ENCODE results near the gene NR6A1.

The NR6A1 gene

DNA sequence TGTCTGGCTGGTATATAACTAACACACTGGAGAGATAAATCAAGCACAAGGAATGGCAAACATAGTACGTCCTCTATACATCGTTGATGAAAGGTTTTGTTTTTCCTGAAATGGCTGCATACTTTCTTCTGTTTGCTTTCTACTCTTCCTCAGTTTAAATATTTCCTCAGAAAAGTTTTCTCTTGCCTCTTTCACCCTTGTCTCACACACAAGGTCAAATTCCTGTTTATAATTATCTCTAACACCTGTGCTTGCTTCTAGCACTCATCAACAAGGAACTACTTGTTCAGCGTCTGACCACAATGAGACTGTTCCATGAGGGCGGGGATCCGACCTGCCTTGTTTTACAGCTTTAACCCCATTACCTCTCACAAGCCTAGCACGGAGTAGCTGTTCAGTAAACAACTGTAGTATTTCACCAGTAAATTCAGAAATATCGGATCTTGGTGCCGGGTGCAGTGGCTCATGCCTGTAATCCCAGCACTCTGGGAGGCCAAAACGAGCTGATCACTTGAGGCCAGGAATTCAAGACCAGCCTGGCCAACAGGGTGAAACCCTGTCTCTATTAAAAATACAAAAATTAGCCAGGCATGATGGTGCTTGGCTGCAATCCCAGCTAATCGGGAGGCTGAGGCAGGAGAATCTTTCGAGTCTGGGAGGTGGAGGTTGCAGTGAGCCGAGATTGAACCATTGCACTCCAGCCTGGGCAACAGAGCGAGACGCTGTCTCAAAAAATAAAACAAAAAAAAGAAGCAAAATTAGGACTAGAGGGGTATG, 37.0 kb downstream of the NR6A1 start:
- no peak overlapping the region for H3K27ac ChIP-seq
- TF ChIP-seq ZFX (IDR thresholded peaks at IDR 0.05; ENCODE audit: borderline replicate concordance), result no peak
- TF ChIP-seq, protein P1, sequence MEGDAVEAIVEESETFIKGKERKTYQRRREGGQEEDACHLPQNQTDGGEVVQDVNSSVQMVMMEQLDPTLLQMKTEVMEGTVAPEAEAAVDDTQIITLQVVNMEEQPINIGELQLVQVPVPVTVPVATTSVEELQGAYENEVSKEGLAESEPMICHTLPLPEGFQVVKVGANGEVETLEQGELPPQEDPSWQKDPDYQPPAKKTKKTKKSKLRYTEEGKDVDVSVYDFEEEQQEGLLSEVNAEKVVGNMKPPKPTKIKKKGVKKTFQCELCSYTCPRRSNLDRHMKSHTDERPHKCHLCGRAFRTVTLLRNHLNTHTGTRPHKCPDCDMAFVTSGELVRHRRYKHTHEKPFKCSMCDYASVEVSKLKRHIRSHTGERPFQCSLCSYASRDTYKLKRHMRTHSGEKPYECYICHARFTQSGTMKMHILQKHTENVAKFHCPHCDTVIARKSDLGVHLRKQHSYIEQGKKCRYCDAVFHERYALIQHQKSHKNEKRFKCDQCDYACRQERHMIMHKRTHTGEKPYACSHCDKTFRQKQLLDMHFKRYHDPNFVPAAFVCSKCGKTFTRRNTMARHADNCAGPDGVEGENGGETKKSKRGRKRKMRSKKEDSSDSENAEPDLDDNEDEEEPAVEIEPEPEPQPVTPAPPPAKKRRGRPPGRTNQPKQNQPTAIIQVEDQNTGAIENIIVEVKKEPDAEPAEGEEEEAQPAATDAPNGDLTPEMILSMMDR (IDR thresholded peaks at IDR 0.05), result no peak

DNA sequence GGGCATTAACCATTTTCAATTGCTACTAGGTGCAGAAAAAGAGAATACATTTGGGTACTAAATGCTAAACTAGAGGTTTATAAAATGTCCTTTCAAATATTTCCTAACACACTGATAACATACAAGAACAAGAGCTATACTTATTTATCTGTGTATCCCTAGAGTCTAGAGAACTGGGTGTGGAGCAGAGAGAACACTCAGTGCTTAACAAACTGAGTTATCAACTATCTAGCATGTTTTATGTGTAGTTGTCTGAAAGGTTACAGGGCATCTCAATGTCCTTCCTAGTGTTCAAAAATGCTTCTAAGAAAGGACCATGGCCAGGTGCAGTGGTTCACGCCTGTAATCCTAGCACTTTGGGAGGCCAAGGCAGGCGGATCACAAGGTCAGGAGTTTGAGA, 40.3 kb downstream of the NR6A1 start:
- TF ChIP-seq, protein P1 (IDR thresholded peaks at IDR 0.05), result no peak
- TF ChIP-seq ZFX (IDR thresholded peaks at IDR 0.05; ENCODE audit: borderline replicate concordance), result no peak

DNA sequence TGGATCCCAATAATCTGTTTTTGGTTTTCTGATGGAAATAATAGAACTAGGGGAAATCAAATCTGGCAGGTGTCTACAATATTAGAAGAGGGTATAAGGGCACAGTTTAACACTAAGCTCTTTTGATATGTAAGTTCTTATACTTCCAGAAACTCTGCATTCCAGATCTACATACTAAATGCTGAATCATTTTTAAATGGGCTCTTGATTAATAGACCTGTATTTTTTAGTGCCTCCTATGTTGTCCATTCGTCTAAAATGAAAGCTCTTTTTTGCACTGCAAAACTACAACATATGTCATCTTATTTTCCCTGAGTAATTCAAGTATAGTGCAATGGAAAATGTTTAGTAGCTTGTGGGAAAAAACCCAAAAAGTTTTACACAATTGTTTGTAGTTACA, 44.2 kb downstream of the NR6A1 start:
- TF ChIP-seq ZFX (IDR thresholded peaks at IDR 0.05; ENCODE audit: borderline replicate concordance), result no peak
- TF ChIP-seq, protein P1 (IDR thresholded peaks at IDR 0.05), result no peak

More for the DNA sequence above, 40.3 kb downstream of the NR6A1 start:
- H3K27ac ChIP-seq, result no peak overlapping the region

DNA sequence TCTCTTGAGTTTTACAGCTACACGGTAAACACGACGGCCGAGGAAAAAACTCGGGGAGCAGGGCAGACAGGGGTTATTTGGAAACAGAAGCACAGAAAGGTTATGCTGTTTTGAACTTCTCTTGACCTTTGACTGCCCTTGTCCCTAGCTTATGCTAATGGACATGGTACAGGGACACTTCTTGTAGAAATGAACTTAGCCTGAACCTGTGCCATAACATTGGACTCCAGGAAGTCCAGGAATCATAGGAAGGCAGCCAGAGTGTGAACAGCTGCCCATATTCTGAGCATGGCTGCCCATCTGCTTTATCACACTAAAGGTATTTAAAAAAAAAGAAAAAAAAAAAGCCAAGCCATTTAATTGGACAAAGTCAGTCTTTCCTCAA, 46.1 kb downstream of the NR6A1 start:
- TF ChIP-seq ZFX (IDR thresholded peaks at IDR 0.05; ENCODE audit: borderline replicate concordance), result no peak
- TF ChIP-seq, protein P1 (IDR thresholded peaks at IDR 0.05), result no peak
- no peak overlapping the region for H3K27ac ChIP-seq

More for the DNA sequence above, 44.2 kb downstream of the NR6A1 start:
- H3K27ac ChIP-seq, result no peak overlapping the region

GRCh38 chr9:124724415-124725067, 46.6 kb downstream of the NR6A1 start:
- TF ChIP-seq, protein P1 (IDR thresholded peaks at IDR 0.05), result no peak
- no peak overlapping the region for H3K27ac ChIP-seq

DNA sequence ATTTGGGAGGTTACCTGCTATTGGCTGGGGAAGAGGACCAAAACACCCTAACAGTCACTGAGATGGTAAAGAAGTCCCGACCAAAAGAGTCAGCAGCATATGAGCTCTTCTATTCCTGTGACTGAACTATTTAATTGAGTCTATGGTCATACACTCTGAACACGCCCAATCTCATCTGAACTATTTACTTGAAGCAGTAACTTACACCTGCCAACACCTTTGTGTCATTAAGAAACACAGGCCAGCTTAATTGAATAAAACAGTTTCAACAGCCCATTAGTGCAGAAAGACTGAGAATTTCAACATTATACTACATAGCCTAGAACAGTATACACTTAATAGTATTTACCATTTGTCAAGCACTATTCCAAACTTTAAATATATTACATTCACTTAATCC, 47.8 kb downstream of the NR6A1 start:
- H3K27ac ChIP-seq, result no peak overlapping the region
- TF ChIP-seq, protein P1 (IDR thresholded peaks at IDR 0.05), result no peak
- TF ChIP-seq ZFX (IDR thresholded peaks at IDR 0.05; ENCODE audit: borderline replicate concordance), result no peak

Data from 22Rv1 (cell line).